Neural cell (in vitro differentiated cells): Measurements from ENCODE around the gene MAP4K2.

ENCODE experiments used
- CTCF ChIP-seq: fragments of 450-650 bp; IDR thresholded peaks from 2 replicates; pipeline ENCODE4 v1.5.1; 2014; ENCODE audit warnings: antibody characterized with exemption, mild to moderate bottlenecking, moderate library complexity; ENCODE audit not compliant: poor library complexity, severe bottlenecking
- EP300 ChIP-seq: fragments of 450-650 bp; conservative IDR thresholded peaks from 2 replicates; pipeline ENCODE4 v1.6.1; 2014; ENCODE audit warnings: antibody characterized with exemption, mild to moderate bottlenecking, moderate library complexity; ENCODE audit not compliant: poor library complexity, severe bottlenecking
- EZH2 ChIP-seq: fragments of 200-600, 300-800 bp; shearing (Covaris generic), sonication (generic); IDR thresholded peaks from 2 replicates; pipeline ENCODE4 v1.6.1; 2014; ENCODE audit warnings: antibody characterized with exemption, low read length, borderline replicate concordance, mild to moderate bottlenecking; ENCODE audit not compliant: insufficient read depth, poor library complexity, severe bottlenecking
- RAD21 ChIP-seq: fragments of 450-650 bp; conservative IDR thresholded peaks from 2 replicates; pipeline ENCODE4 v1.6.1; 2014; ENCODE audit warnings: antibody characterized with exemption, mild to moderate bottlenecking, moderate library complexity
- SMC3 ChIP-seq: fragments of 450-650 bp; conservative IDR thresholded peaks from 2 replicates; pipeline ENCODE4 v1.6.1; 2014; ENCODE audit warnings: antibody characterized with exemption, mild to moderate bottlenecking, moderate library complexity; ENCODE audit not compliant: poor library complexity
- TAF1 ChIP-seq: IDR thresholded peaks from 2 replicates; pipeline ENCODE4 v1.6.1; 2012; ENCODE audit warnings: low read depth
- TF ChIP-seq, protein P1 (sequence below): IDR thresholded peaks from 2 replicates; pipeline ENCODE4 v1.6.1; 2012; ENCODE audit warnings: borderline replicate concordance

DNA sequence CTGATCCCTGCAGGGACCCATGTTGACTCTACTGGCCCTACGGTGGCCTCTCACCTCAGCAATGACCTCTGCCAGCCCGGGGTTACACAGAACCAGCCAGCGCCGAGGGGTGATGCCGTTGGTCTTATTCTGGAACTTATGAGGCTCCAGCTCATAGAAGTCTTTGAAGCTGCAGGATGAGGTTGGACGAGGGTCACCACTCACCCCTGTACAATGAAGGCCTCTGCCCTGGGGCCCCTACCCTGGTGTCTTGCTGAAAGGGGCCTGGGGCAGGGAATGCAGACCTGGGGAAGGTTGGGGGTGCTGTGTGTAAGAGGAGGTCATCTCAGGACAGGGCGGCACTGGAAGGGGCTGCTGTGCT is 50.0 kb downstream of the MAP4K2 start:
- no peak for TF ChIP-seq RAD21
- TF ChIP-seq CTCF, result no peak
- TF ChIP-seq TAF1, result no peak
- no peak for TF ChIP-seq EZH2
- TF ChIP-seq EP300, result no peak
- no peak for TF ChIP-seq SMC3
- TF ChIP-seq, protein P1, sequence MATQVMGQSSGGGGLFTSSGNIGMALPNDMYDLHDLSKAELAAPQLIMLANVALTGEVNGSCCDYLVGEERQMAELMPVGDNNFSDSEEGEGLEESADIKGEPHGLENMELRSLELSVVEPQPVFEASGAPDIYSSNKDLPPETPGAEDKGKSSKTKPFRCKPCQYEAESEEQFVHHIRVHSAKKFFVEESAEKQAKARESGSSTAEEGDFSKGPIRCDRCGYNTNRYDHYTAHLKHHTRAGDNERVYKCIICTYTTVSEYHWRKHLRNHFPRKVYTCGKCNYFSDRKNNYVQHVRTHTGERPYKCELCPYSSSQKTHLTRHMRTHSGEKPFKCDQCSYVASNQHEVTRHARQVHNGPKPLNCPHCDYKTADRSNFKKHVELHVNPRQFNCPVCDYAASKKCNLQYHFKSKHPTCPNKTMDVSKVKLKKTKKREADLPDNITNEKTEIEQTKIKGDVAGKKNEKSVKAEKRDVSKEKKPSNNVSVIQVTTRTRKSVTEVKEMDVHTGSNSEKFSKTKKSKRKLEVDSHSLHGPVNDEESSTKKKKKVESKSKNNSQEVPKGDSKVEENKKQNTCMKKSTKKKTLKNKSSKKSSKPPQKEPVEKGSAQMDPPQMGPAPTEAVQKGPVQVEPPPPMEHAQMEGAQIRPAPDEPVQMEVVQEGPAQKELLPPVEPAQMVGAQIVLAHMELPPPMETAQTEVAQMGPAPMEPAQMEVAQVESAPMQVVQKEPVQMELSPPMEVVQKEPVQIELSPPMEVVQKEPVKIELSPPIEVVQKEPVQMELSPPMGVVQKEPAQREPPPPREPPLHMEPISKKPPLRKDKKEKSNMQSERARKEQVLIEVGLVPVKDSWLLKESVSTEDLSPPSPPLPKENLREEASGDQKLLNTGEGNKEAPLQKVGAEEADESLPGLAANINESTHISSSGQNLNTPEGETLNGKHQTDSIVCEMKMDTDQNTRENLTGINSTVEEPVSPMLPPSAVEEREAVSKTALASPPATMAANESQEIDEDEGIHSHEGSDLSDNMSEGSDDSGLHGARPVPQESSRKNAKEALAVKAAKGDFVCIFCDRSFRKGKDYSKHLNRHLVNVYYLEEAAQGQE, result no peak
